CD4-positive, CD25-positive, alpha-beta regulatory T cell (primary cell): ENCODE data around the gene RAVER2. TPM values are rescaled to one million over a fixed set of nuclear protein-coding genes. Genes with fewer than 3 reads are reported as not detected.
A peak's percentile ranks its signal among the peaks of the same experiment; 100 is the strongest.
"Not testable (repeated sequence)": the region's sequence is repeated elsewhere in the genome, so short reads cannot be mapped to it uniquely, and the experiment has no call there.

ENCODE experiments used
- ATAC-seq, 2 donors: fragments of 150-1000 bp; cut with Tn5 transposase; one replicate each; pipeline ENCODE4 v1.10.0; 2021; ENCODE audit warnings: low read depth in 2 of 2, moderate number of reproducible peaks in 2 of 2, moderate library complexity in 1 of 2
- DNase-seq, 3 donors: peaks; one replicate each; pipeline versions ENCODE4 v3.0.0 to v3.0.0-alpha.2; 2012 to 2022; ENCODE audit warnings: mixed read lengths in 1 of 3
- H3K27ac ChIP-seq: one replicate; pipeline ENCODE4 v1.7.0; 2013; ENCODE audit warnings: mild to moderate bottlenecking, low read length; ENCODE audit not compliant: insufficient read depth, poor library complexity, severe bottlenecking
- H3K27me3 ChIP-seq: one replicate; pipeline ENCODE4 v1.7.0; 2013; ENCODE audit warnings: low read length; ENCODE audit not compliant: control insufficient read depth, insufficient read depth
- H3K36me3 ChIP-seq: one replicate; pipeline ENCODE4 v1.7.0; 2013; ENCODE audit warnings: mild to moderate bottlenecking, low read length, moderate library complexity; ENCODE audit not compliant: control insufficient read depth, insufficient read depth
- H3K4me1 ChIP-seq: 2 replicates; pipeline ENCODE4 v1.7.0; 2013; ENCODE audit warnings: mild to moderate bottlenecking, low read length; ENCODE audit not compliant: insufficient read depth, control insufficient read depth, poor library complexity, severe bottlenecking
- H3K4me3 ChIP-seq: one replicate; pipeline ENCODE4 v1.7.0; 2013; ENCODE audit warnings: low read depth, mild to moderate bottlenecking, low read length, moderate library complexity
- H3K9me3 ChIP-seq, 2 experiments: 1 replicate in 1 of 2; 2 replicates in 1 of 2; pipeline ENCODE4 v1.7.0; 2013; ENCODE audit warnings: low read length in 2 of 2, mild to moderate bottlenecking in 1 of 2, moderate library complexity in 1 of 2; ENCODE audit not compliant: control insufficient read depth in 2 of 2
- H3K27ac Mint-ChIP-seq, 3 donors: one replicate each; pipeline ENCODE4 v1.8.0; 2020 to 2022; ENCODE audit warnings: mild to moderate bottlenecking in 3 of 3, mixed read lengths in 3 of 3, moderate library complexity in 2 of 3
- H3K27me3 Mint-ChIP-seq: one replicate; pipeline ENCODE4 v1.8.0; 2022; ENCODE audit warnings: mild to moderate bottlenecking, mixed read lengths
- H3K36me3 Mint-ChIP-seq: one replicate; pipeline ENCODE4 v1.8.0; 2020; ENCODE audit warnings: mixed read lengths
- H3K4me1 Mint-ChIP-seq, 4 donors: one replicate each; pipeline ENCODE4 v1.8.0; 2020 to 2022; ENCODE audit warnings: mixed read lengths in 4 of 4, mild to moderate bottlenecking in 1 of 4
- H3K4me3 Mint-ChIP-seq, 4 donors: one replicate each; pipeline ENCODE4 v1.8.0; 2020 to 2022; ENCODE audit warnings: mild to moderate bottlenecking in 4 of 4, mixed read lengths in 4 of 4, moderate library complexity in 3 of 4
- H3K9me3 Mint-ChIP-seq, 7 donors: one replicate each; pipeline ENCODE4 v1.8.0; 2020 to 2022; ENCODE audit warnings: mixed read lengths in 7 of 7, mild to moderate bottlenecking in 3 of 7, moderate library complexity in 2 of 7
- polyA plus RNA-seq, 4 donors: library from polyadenylated mRNA; unstranded; fragments of 300-500 nt; fragmentation: Illumina TruSeq; gene quantifications; one replicate each; pipeline ENCODE4 v1.2.3, GENCODE V29; 2021
- total RNA-seq: library from RNA; stranded (reverse); gene quantifications from one replicate; pipeline ENCODE4 v1.2.3, GENCODE V29; 2022

The RAVER2 gene, protein sequence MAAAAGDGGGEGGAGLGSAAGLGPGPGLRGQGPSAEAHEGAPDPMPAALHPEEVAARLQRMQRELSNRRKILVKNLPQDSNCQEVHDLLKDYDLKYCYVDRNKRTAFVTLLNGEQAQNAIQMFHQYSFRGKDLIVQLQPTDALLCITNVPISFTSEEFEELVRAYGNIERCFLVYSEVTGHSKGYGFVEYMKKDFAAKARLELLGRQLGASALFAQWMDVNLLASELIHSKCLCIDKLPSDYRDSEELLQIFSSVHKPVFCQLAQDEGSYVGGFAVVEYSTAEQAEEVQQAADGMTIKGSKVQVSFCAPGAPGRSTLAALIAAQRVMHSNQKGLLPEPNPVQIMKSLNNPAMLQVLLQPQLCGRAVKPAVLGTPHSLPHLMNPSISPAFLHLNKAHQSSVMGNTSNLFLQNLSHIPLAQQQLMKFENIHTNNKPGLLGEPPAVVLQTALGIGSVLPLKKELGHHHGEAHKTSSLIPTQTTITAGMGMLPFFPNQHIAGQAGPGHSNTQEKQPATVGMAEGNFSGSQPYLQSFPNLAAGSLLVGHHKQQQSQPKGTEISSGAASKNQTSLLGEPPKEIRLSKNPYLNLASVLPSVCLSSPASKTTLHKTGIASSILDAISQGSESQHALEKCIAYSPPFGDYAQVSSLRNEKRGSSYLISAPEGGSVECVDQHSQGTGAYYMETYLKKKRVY
- 0.67 TPM for total RNA-seq
- under 1 TPM; 0.32 to 0.84 (median 0.73) TPM for polyA plus RNA-seq

DNA sequence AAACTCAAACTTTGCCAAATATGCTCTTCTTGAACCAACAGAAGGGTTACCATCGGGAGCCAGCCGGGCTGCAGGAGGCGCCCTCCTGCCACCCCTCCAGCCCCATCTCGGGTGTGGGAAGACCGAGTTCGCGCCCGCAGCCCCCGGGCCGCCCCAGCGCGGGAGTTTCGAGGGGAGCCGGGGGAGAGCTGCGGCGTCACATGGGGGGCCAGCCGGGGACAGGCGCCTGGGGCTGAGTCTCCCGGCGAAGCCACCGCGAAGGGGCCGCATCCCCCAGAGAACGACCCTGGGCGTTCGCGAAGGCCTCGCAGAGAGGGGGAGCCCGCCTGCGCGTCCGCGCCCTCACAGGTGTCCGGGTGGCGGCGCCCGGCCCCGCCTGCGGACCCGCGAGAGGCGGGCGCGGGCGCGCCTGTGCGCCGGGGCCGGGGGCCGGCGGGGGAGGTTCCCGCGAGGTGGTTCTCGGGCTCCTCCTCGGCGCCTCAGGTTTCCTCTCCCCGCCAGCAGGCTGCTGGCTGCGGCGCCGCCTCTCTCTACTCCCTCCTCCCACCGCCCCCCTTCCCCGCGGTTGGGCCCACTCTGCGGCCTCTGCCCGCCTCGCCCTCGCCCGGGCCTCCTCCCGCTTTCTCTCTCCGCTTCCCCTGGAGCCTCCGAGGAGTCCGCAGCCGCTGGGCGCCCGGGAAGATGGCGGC is at the start of gene RAVER2:
RAVER2 (plus strand) TSS at position 584 of the 689 bp plus-strand sequence; CDS start at position 682, 98 bp downstream.
- Histone ChIP-seq H3K27me3 (peaks cover 22% of the 10 kb centered on the region), H3K27ac (no peak within 1 kb of the TSS), H3K4me1 (peaks cover 11% of the 10 kb centered on the region), H3K36me3 (no peaks in the 10 kb centered on the region), H3K4me3 (peak within 1 kb of the TSS; percentile 44), H3K9me3 (no peaks in the 10 kb centered on the region)
- no peaks in the 10 kb centered on the region for H3K36me3 Mint-ChIP-seq
- no peaks in the 10 kb centered on the region for H3K9me3 Mint-ChIP-seq
- H3K4me3 Mint-ChIP-seq = peak within 1 kb of the TSS; percentile 86 to 98 (median 88)
- peaks cover 6 to 21% (median 12%) of the 10 kb centered on the region in 4 donors for H3K4me1 Mint-ChIP-seq
- peak; percentile 65 to 82 for ATAC-seq
- peaks cover 63% of the 10 kb centered on the region for H3K27me3 Mint-ChIP-seq
- peak within 1 kb of the TSS; percentile 17 to 78 (median 77) for H3K27ac Mint-ChIP-seq
- DNase-seq = peak; percentile 37 to 47 (median 46)

DNA sequence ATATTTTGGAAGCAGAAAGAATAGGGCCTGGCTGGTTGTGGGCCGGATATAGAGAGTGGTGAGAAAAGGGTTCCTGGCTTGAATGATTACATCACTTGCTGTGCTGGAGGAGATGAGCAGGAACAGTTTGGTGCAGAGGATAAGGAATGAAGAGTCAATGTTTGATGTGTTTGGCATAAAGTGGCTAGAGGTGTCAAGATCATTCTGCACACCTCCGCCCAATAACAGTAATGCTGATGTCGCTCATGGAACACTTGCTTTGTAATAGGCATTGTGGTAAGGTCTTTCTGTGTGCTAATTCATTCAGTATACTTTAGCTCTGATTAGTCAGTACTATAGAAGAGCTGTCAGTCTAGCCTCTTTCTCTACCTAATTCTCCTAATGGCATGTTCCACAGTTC is 48.0 kb upstream of the RAVER2 start:
- H3K27me3 ChIP-seq = peaks cover 6% of the 10 kb centered on the region
- DNase-seq (no peak), ATAC-seq (no peak)
- no peaks in the 10 kb centered on the region for H3K36me3 ChIP-seq
- H3K4me1 ChIP-seq = no peaks in the 10 kb centered on the region
- peaks cover 0 to 3% (median 0%) of the 10 kb centered on the region in 4 donors for H3K4me1 Mint-ChIP-seq
- no peaks in the 10 kb centered on the region for H3K9me3 ChIP-seq
- H3K27ac ChIP-seq = no peak overlapping the region
- H3K36me3 Mint-ChIP-seq = no peaks in the 10 kb centered on the region
- H3K4me3 Mint-ChIP-seq = no peak overlapping the region
- no peak overlapping the region for H3K27ac Mint-ChIP-seq
- H3K4me3 ChIP-seq = no peak overlapping the region
- no peaks in the 10 kb centered on the region for H3K27me3 Mint-ChIP-seq
- H3K9me3 Mint-ChIP-seq = no peaks in the 10 kb centered on the region

DNA sequence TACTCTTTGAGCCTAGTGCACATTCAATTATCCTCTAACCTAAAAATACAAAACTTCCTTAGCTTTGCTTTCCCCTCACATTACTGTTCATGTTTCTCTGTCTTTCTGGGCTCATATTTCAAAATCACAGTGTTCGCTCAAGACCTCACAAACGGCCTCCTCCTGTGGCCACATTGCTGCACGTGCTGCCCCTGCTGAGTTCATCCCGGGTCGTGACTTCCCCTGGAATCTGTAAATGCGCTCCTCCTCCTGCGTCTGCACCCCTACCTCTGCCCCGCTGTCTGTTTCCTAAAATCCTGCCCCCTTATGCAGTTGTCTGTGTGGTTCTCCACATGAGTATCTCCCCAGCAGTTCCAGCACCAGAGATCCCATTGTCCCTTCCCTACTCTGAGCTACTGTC is 45.5 kb upstream of the RAVER2 start:
- no peaks in the 10 kb centered on the region for H3K4me1 Mint-ChIP-seq
- Histone ChIP-seq H3K9me3 (no peaks in the 10 kb centered on the region), H3K27me3 (peaks cover 2% of the 10 kb centered on the region), H3K4me3 (no peak overlapping the region), H3K4me1 (no peaks in the 10 kb centered on the region), H3K27ac (no peak overlapping the region), H3K36me3 (no peaks in the 10 kb centered on the region)
- H3K36me3 Mint-ChIP-seq = no peaks in the 10 kb centered on the region
- no peak overlapping the region for H3K4me3 Mint-ChIP-seq
- H3K27me3 Mint-ChIP-seq = no peaks in the 10 kb centered on the region
- no peak for DNase-seq
- ATAC-seq = no peak
- H3K9me3 Mint-ChIP-seq = peaks cover 0 to 2% (median 0%) of the 10 kb centered on the region in 7 donors
- H3K27ac Mint-ChIP-seq = no peak overlapping the region

DNA sequence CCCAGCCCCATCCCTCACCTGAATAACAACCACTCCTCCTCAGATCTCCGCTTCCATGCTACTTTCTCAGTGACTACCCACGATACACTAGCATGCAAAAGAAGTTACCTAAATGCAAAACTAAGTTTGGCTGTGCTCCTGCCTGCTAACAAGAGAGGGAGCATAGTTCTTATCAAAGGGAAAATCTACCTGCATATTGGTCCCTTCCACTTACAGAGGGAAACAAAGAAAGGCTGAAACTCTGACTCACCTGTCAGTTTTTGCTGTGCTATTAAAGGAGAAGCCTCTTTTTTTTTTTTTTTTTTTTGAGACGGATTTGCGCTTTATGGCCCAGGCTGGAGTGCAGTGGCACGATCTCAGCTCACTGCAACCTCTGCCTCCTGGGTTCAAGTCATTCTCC is 43.8 kb upstream of the RAVER2 start:
- Mint-ChIP-seq H3K9me3 (peaks cover 0 to 2% (median 0%) of the 10 kb centered on the region in 7 donors), H3K4me1 (no peaks in the 10 kb centered on the region), H3K27ac (no peak overlapping the region), H3K4me3 (no peak overlapping the region), H3K27me3 (peaks cover 9% of the 10 kb centered on the region), H3K36me3 (no peaks in the 10 kb centered on the region)
- DNase-seq (no peak), ATAC-seq (no peak)
- Histone ChIP-seq H3K4me3 (no peak overlapping the region), H3K4me1 (no peaks in the 10 kb centered on the region), H3K9me3 (no peaks in the 10 kb centered on the region), H3K27ac (no peak overlapping the region), H3K27me3 (peaks cover 4% of the 10 kb centered on the region), H3K36me3 (no peaks in the 10 kb centered on the region)

DNA sequence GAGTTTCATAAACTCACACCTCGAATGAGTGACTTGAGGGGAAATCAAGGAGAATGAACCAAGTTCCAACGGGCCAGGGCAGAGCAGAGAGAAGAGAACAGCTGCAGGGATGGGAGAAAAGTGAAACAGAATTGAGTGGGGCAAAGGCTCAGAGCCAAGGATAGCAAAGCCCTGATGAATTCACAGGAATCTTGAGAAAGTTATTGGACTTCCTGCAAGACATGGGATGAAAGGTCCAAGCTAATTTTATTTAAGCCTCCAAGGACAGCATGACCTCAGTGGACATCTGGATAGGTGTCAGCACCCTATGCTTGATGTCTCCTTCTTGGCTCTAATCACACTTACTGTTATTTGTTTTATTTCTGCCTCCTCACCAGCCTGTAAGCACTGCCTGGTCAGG is 43.0 kb upstream of the RAVER2 start:
- Mint-ChIP-seq H3K4me3 (no peak overlapping the region), H3K27ac (no peak overlapping the region)
- no peak for ATAC-seq

DNA sequence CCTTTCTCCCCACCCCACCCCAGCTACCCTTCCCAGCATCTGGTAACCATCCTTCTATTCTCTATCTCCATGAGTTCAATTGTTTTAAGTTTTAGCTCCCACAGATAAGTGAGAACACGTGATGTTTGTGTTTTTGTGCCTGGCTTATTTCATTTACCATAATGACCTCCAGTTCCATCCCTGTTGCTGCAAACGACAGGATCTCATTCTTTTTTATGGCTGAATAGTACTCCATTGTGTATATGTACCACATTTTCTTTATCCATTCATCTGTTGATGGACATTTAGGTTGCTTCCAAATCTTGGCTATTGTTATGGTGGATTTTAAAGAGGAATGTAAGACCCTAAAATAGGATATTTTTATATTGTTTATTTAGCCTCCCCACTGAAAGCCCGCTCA is 42.2 kb upstream of the RAVER2 start:
- not testable (repeated sequence) for H3K4me3 Mint-ChIP-seq, H3K27me3 Mint-ChIP-seq, H3K36me3 Mint-ChIP-seq, H3K4me1 Mint-ChIP-seq, H3K9me3 ChIP-seq, H3K36me3 ChIP-seq, H3K4me3 ChIP-seq, H3K27ac Mint-ChIP-seq, H3K4me1 ChIP-seq, DNase-seq, H3K9me3 Mint-ChIP-seq, ATAC-seq, H3K27me3 ChIP-seq, H3K27ac ChIP-seq

More for the DNA sequence above, 43.0 kb upstream of the RAVER2 start:
- no peaks in the 10 kb centered on the region for H3K36me3 ChIP-seq
- Mint-ChIP-seq H3K36me3 (no peaks in the 10 kb centered on the region), H3K27me3 (peaks cover 9% of the 10 kb centered on the region), H3K9me3 (peaks cover 0 to 2% (median 0%) of the 10 kb centered on the region in 7 donors), H3K4me1 (no peaks in the 10 kb centered on the region)
- no peaks in the 10 kb centered on the region for H3K9me3 ChIP-seq
- no peak overlapping the region for H3K27ac ChIP-seq
- DNase-seq = no peak
- H3K4me3 ChIP-seq = no peak overlapping the region
- no peaks in the 10 kb centered on the region for H3K4me1 ChIP-seq
- peaks cover 4% of the 10 kb centered on the region for H3K27me3 ChIP-seq

DNA sequence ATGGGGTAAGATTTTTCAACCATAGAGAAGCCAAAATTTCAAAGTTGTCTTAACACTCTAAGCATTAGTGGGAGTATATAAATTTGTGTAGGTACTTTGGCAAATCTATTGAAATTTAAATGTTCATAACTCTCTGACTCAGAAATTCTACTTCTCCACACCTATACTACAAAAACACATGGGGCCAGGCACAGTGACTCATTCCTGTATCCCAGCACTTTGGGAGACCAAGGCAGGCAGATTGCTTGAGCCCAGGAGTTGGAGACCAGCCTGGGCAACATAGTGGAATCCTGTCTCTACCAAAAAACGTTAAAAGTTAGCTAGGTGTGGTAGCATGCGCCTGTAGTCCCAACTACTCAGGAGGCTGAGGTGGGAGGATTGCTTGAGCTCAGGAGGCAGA is 41.3 kb upstream of the RAVER2 start:
- H3K36me3 Mint-ChIP-seq = no peaks in the 10 kb centered on the region
- no peaks in the 10 kb centered on the region for H3K36me3 ChIP-seq
- H3K27me3 ChIP-seq = peaks cover 4% of the 10 kb centered on the region
- H3K27ac Mint-ChIP-seq = no peak overlapping the region
- no peaks in the 10 kb centered on the region for H3K4me1 Mint-ChIP-seq
- no peaks in the 10 kb centered on the region for H3K4me1 ChIP-seq
- peaks cover 0 to 2% (median 0%) of the 10 kb centered on the region in 7 donors for H3K9me3 Mint-ChIP-seq
- no peak overlapping the region for H3K4me3 Mint-ChIP-seq
- ATAC-seq = no peak
- H3K27me3 Mint-ChIP-seq = peaks cover 9% of the 10 kb centered on the region
- H3K9me3 ChIP-seq = no peaks in the 10 kb centered on the region
- H3K27ac ChIP-seq = no peak overlapping the region
- no peak for DNase-seq
- H3K4me3 ChIP-seq = no peak overlapping the region
